ENCODE data around the gene IGSF21.

Gene IGSF21

DNA sequence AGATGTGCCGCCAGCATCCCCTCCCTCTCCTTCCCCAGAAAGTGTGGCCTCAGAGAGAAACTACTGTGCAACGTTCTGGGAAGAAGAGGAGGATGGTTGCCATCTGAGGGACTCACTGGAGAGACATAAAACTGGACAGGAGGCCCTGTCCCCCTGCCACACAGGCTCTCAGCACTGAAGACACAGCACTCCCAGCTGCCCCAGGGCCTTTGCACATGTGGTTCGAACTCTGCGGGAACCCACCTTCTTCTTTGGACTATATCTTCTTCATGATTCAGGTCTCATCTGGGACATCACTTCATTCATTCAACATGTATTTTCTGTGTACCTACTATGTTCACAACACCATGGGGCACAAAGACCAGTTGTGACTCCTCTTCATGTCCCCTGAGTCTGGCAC, 17.4 kb downstream of the IGSF21 start:
- no peak overlapping the region for H3K4me3 ChIP-seq (ENCODE audit: low read length)
- H4K20me1 ChIP-seq (ENCODE audit: insufficient read depth, low read length), result no peaks in the 10 kb centered on the region
- H3K9me3 ChIP-seq (ENCODE audit: insufficient read depth, low read length), result no peaks in the 10 kb centered on the region
- H3K9ac ChIP-seq (ENCODE audit: low read length), result no peak overlapping the region
- H3K4me2 ChIP-seq (ENCODE audit: low read length), result no peak overlapping the region
- no peaks in the 10 kb centered on the region for H3K79me2 ChIP-seq (ENCODE audit: low read length)
- H3K36me3 ChIP-seq (replicated peaks; ENCODE audit: low read depth, low read length), result no peaks in the 10 kb centered on the region
- no peak overlapping the region for H2AFZ ChIP-seq (ENCODE audit: low read depth, low read length)
- H3K27ac ChIP-seq (ENCODE audit: low read length), result no peak overlapping the region
- TF ChIP-seq EZH2phosphoT487 (IDR thresholded peaks at IDR 0.05; ENCODE audit: low read depth), result no peak
- TF ChIP-seq, protein P1, sequence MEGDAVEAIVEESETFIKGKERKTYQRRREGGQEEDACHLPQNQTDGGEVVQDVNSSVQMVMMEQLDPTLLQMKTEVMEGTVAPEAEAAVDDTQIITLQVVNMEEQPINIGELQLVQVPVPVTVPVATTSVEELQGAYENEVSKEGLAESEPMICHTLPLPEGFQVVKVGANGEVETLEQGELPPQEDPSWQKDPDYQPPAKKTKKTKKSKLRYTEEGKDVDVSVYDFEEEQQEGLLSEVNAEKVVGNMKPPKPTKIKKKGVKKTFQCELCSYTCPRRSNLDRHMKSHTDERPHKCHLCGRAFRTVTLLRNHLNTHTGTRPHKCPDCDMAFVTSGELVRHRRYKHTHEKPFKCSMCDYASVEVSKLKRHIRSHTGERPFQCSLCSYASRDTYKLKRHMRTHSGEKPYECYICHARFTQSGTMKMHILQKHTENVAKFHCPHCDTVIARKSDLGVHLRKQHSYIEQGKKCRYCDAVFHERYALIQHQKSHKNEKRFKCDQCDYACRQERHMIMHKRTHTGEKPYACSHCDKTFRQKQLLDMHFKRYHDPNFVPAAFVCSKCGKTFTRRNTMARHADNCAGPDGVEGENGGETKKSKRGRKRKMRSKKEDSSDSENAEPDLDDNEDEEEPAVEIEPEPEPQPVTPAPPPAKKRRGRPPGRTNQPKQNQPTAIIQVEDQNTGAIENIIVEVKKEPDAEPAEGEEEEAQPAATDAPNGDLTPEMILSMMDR (IDR thresholded peaks at IDR 0.05; ENCODE audit: low read depth, low read length), result no peak
- H3K27me3 ChIP-seq (ENCODE audit: low read depth, low read length), result no peaks in the 10 kb centered on the region
- H3K4me1 ChIP-seq (ENCODE audit: low read length), result no peaks in the 10 kb centered on the region

DNA sequence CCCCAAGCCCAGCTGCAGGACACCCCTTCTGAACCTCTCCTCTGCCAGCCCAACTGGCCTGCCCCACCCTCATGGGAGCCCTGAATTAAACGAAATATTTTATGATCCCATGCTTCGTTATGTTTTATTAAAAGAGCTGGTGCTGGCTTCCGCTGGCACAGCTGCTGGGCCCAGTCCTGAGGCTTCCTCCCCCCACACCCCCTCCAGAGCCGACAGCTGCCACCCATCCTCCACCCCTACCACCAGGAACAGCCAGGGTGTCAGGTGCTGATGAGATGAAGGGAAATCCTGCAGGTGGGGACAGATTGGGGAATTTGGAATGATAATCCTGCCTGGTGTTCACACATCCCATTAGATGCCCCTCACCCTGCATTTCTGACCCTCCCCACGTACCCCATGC, 19.0 kb downstream of the IGSF21 start:
- no peak for TF ChIP-seq EZH2phosphoT487 (IDR thresholded peaks at IDR 0.05; ENCODE audit: low read depth)
- Histone ChIP-seq H3K4me2 (ENCODE audit: low read length) (no peak overlapping the region), H3K9me3 (ENCODE audit: insufficient read depth, low read length) (no peaks in the 10 kb centered on the region), H3K9ac (ENCODE audit: low read length) (no peak overlapping the region), H3K4me3 (ENCODE audit: low read length) (no peak overlapping the region), H4K20me1 (ENCODE audit: insufficient read depth, low read length) (no peaks in the 10 kb centered on the region), H3K27ac (ENCODE audit: low read length) (no peak overlapping the region), H3K27me3 (ENCODE audit: low read depth, low read length) (no peaks in the 10 kb centered on the region), H3K4me1 (ENCODE audit: low read length) (no peaks in the 10 kb centered on the region), H3K36me3 (replicated peaks; ENCODE audit: low read depth, low read length) (no peaks in the 10 kb centered on the region), H2AFZ (ENCODE audit: low read depth, low read length) (no peak overlapping the region), H3K79me2 (ENCODE audit: low read length) (no peaks in the 10 kb centered on the region)

DNA sequence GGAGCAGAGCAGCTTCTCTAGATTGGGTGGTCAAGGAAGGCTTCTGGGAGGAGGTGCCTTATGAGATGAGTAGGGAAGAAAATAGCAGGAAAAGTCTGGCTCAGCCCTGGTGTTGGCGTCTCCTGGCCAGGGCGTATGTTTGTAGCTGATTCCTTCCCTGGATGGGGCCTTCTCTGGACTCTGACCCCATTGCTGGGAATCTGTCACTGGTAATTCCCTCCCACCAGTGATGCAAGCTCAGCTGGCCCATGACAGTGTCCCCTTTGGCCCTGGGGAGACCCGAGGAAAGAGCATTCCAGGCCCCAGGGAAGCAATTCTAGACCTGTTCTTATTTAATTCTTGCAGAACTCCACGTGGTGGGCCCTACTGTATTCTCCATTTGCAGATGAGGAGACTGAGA, 20.7 kb downstream of the IGSF21 start:
- Histone ChIP-seq H4K20me1 (ENCODE audit: insufficient read depth, low read length) (no peaks in the 10 kb centered on the region), H3K4me1 (ENCODE audit: low read length) (no peaks in the 10 kb centered on the region), H3K9ac (ENCODE audit: low read length) (no peak overlapping the region), H3K4me3 (ENCODE audit: low read length) (no peak overlapping the region), H3K9me3 (ENCODE audit: insufficient read depth, low read length) (no peaks in the 10 kb centered on the region), H3K27me3 (ENCODE audit: low read depth, low read length) (no peaks in the 10 kb centered on the region), H3K4me2 (ENCODE audit: low read length) (no peak overlapping the region), H3K79me2 (ENCODE audit: low read length) (no peaks in the 10 kb centered on the region), H3K36me3 (replicated peaks; ENCODE audit: low read depth, low read length) (no peaks in the 10 kb centered on the region), H2AFZ (ENCODE audit: low read depth, low read length) (no peak overlapping the region), H3K27ac (ENCODE audit: low read length) (no peak overlapping the region)
- no peak for TF ChIP-seq EZH2phosphoT487 (IDR thresholded peaks at IDR 0.05; ENCODE audit: low read depth)
- TF ChIP-seq, protein P1 (IDR thresholded peaks at IDR 0.05; ENCODE audit: low read depth, low read length), result no peak

DNA sequence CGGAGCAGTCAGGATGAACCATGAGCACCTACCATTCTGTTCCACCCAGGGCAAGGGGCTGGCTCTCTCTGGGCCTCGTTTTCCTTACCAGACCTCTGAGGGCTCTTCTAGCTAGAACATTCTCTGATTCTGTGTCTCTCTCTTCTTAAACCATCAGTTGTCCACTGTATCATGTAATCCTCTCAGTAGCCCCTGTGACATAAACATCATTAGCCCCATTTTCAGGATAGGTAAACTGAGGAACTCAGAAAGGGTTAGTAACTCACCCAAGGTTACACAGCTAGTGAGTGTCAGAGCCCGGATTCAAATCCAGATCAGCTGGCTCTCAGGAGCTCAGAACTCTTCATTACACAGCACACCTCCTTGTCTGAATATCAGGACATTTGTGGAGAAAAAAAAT, 22.8 kb downstream of the IGSF21 start:
- TF ChIP-seq EZH2phosphoT487 (IDR thresholded peaks at IDR 0.05; ENCODE audit: low read depth), result no peak
- TF ChIP-seq, protein P1 (IDR thresholded peaks at IDR 0.05; ENCODE audit: low read depth, low read length), result no peak
- H3K4me2 ChIP-seq (ENCODE audit: low read length), result no peak overlapping the region
- H3K4me1 ChIP-seq (ENCODE audit: low read length), result no peaks in the 10 kb centered on the region
- no peaks in the 10 kb centered on the region for H3K9me3 ChIP-seq (ENCODE audit: insufficient read depth, low read length)
- no peaks in the 10 kb centered on the region for H4K20me1 ChIP-seq (ENCODE audit: insufficient read depth, low read length)
- no peaks in the 10 kb centered on the region for H3K36me3 ChIP-seq (replicated peaks; ENCODE audit: low read depth, low read length)
- no peak overlapping the region for H3K27ac ChIP-seq (ENCODE audit: low read length)
- H3K9ac ChIP-seq (ENCODE audit: low read length), result no peak overlapping the region
- H2AFZ ChIP-seq (ENCODE audit: low read depth, low read length), result no peak overlapping the region
- H3K79me2 ChIP-seq (ENCODE audit: low read length), result no peaks in the 10 kb centered on the region
- H3K4me3 ChIP-seq (ENCODE audit: low read length), result no peak overlapping the region
- no peaks in the 10 kb centered on the region for H3K27me3 ChIP-seq (ENCODE audit: low read depth, low read length)

All from OCI-LY3 (cell line).